Kidney epithelial cell (primary cell): ENCODE measurements around the gene CISD1. TPM values are rescaled to one million over a fixed set of nuclear protein-coding genes. Genes with fewer than 3 reads are reported as not detected.
"Not testable (repeated sequence)": the region's sequence is repeated elsewhere in the genome, so short reads cannot be mapped to it uniquely, and the experiment has no call there.

Source experiments
- DNase-seq: peaks from one replicate; pipeline ENCODE4 v3.0.0-alpha.2; 2010; ENCODE audit warnings: low read depth
- H3K27me3 ChIP-seq: 2 replicates; pipeline ENCODE4 v1.6.0; 2011; ENCODE audit warnings: low read length; ENCODE audit not compliant: control insufficient read depth, insufficient read depth
- H3K36me3 ChIP-seq: 2 replicates; pipeline ENCODE4 v1.5.1; 2011; ENCODE audit warnings: low read length; ENCODE audit not compliant: control insufficient read depth, insufficient read depth
- H3K4me3 ChIP-seq: 2 replicates; pipeline ENCODE4 v1.5.1; 2011; ENCODE audit warnings: low read depth, mild to moderate bottlenecking, control low read depth, low read length
- CTCF ChIP-seq: IDR thresholded peaks from 2 replicates; pipeline ENCODE4 v1.5.1; 2011; ENCODE audit warnings: mild to moderate bottlenecking, moderate library complexity, low read length, control low read depth, inconsistent platforms; ENCODE audit not compliant: insufficient read depth, poor library complexity, severe bottlenecking
- total RNA-seq: library from RNA; depleted of rRNA; stranded (reverse); fragments of >200 nt; gene quantifications from 2 replicates; pipeline ENCODE4 v1.2.3, GENCODE V29; 2015

CISD1 gene
- total RNA-seq, 1 donor from 2014 or later = 17.0 TPM

GRCh38 chr10:58239561-58240169 is 29.3 kb upstream of the CISD1 start:
- H3K36me3 ChIP-seq = no peaks in the 10 kb centered on the region
- no peak overlapping the region for H3K4me3 ChIP-seq
- no peak for DNase-seq
- no peaks in the 10 kb centered on the region for H3K27me3 ChIP-seq
- no peak for TF ChIP-seq CTCF

GRCh38 chr10:58240531-58240930 is 28.4 kb upstream of the CISD1 start:
- H3K4me3 ChIP-seq = no peak overlapping the region
- no peak for DNase-seq
- H3K27me3 ChIP-seq = no peaks in the 10 kb centered on the region
- no peak for TF ChIP-seq CTCF
- H3K36me3 ChIP-seq = no peaks in the 10 kb centered on the region

- DNase-seq = no peak
- H3K36me3 ChIP-seq = no peaks in the 10 kb centered on the region
- no peak for TF ChIP-seq CTCF
- no peaks in the 10 kb centered on the region for H3K27me3 ChIP-seq
- H3K4me3 ChIP-seq = no peak overlapping the region
These were observed 27.6 kb upstream of the CISD1 start for GRCh38 chr10:58241346-58241745.

- TF ChIP-seq CTCF = no peak
- H3K36me3 ChIP-seq = no peaks in the 10 kb centered on the region
- no peak for DNase-seq
- no peak overlapping the region for H3K4me3 ChIP-seq
- no peaks in the 10 kb centered on the region for H3K27me3 ChIP-seq
These were observed 25.7 kb upstream of the CISD1 start for GRCh38 chr10:58243269-58243668.

- H3K27me3 ChIP-seq, H3K36me3 ChIP-seq, DNase-seq, H3K4me3 ChIP-seq: not testable (repeated sequence)
These were observed 25.2 kb upstream of the CISD1 start for GRCh38 chr10:58243801-58244200.

- DNase-seq, H3K4me3 ChIP-seq, H3K27me3 ChIP-seq, H3K36me3 ChIP-seq: not testable (repeated sequence)
These were observed 24.7 kb upstream of the CISD1 start for GRCh38 chr10:58244242-58244641.

- not testable (repeated sequence) for H3K27me3 ChIP-seq, H3K36me3 ChIP-seq, H3K4me3 ChIP-seq, DNase-seq
These were observed 24.3 kb upstream of the CISD1 start for GRCh38 chr10:58244666-58245065.
